Measurements from ENCODE around the gene TRERF1. TPM values are rescaled to one million over a fixed set of nuclear protein-coding genes. Genes with fewer than 3 reads are reported as not detected.
A peak's percentile ranks its signal among the peaks of the same experiment; 100 is the strongest.

The TRERF1 gene
- total and polyA plus RNA-seq, 5 donors from 2014 or later = 2.3 to 55.7 (median 4.7) TPM

DNA sequence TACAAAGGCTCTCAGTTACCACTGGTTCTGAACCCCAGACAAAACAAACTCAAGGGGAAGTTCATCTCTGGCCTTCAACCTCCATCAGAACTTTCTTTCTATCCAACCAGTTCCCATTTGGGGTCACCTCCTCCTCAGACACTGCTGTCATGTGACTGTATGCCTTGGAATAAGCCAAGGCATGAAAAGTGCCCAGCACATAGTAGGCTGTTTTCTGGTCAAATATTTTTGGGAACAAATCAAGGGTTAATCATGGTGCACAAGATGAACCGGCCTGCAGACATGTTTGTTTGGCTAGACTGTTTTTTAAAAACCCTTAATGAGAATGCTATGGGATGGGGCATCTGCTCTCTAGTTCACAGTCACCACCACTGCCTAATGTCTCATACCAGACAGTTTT is 185.2 kb downstream of the TRERF1 start:
- Mint-ChIP-seq H3K4me3 (no peak overlapping the region), H3K9me3 (no peaks in the 10 kb centered on the region), H3K27ac (peak overlapping the region in 1 of 3 donors; percentile 56), H3K4me1 (peaks cover 4 to 9% (median 7%) of the 10 kb centered on the region in 4 donors), H3K27me3 (no peaks in the 10 kb centered on the region), H3K36me3 (peaks cover 23% of the 10 kb centered on the region)
- Histone ChIP-seq H3K27me3 (ENCODE audit: control insufficient read depth, insufficient read depth, low read length) (no peaks in the 10 kb centered on the region), H3K27ac (ENCODE audit: insufficient read depth, low read length, poor library complexity, severe bottlenecking) (no peak overlapping the region), H3K4me3 (ENCODE audit: low read depth, low read length) (no peak overlapping the region), H3K9me3 (ENCODE audit: control insufficient read depth in 2 of 2, low read length in 2 of 2) (no peaks in the 10 kb centered on the region), H3K4me1 (ENCODE audit: control insufficient read depth, insufficient read depth, low read length, poor library complexity, severe bottlenecking) (no peaks in the 10 kb centered on the region), H3K36me3 (ENCODE audit: control insufficient read depth, insufficient read depth, low read length) (peaks cover 21% of the 10 kb centered on the region)
- DNase-seq (no peak), ATAC-seq (ENCODE audit: low read depth in 2 of 2) (no peak)

DNA sequence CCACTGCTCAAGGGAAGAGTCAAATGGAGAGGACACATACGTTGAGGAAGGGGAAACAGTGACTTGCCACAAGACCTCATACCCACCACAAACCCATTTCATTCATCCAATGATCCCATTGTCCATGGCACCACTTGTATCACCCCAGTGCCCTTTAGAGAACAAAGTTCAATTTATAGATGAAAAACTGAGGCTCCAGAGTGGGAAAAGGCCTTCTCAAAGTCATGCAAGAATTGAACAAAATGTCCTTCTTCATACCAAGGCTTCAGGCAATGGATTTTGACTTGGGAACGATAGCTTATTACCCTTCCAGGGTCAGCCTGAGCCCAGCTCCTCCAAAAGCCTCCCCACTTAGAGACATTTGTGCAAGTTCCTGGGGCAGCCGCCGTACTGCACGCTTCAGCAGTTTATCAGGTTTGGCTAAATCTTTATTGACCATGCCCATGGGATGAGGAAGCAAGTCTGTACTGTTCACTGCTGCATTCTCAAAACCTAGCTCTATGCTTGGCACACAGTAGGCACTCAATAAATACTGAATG is 186.8 kb downstream of the TRERF1 start:
- DNase-seq = no peak
- peaks cover 3 to 6% (median 4%) of the 10 kb centered on the region in 4 donors for H3K4me1 Mint-ChIP-seq
- no peak overlapping the region for H3K4me3 Mint-ChIP-seq
- Histone ChIP-seq H3K9me3 (ENCODE audit: control insufficient read depth in 2 of 2, low read length in 2 of 2) (no peaks in the 10 kb centered on the region), H3K27me3 (ENCODE audit: control insufficient read depth, insufficient read depth, low read length) (no peaks in the 10 kb centered on the region), H3K4me3 (ENCODE audit: low read depth, low read length) (no peak overlapping the region), H3K36me3 (ENCODE audit: control insufficient read depth, insufficient read depth, low read length) (peaks cover 21% of the 10 kb centered on the region), H3K27ac (ENCODE audit: insufficient read depth, low read length, poor library complexity, severe bottlenecking) (no peak overlapping the region), H3K4me1 (ENCODE audit: control insufficient read depth, insufficient read depth, low read length, poor library complexity, severe bottlenecking) (no peaks in the 10 kb centered on the region)
- peaks cover 18% of the 10 kb centered on the region for H3K36me3 Mint-ChIP-seq
- ATAC-seq (ENCODE audit: low read depth in 2 of 2) = no peak
- no peaks in the 10 kb centered on the region for H3K27me3 Mint-ChIP-seq
- H3K27ac Mint-ChIP-seq = no peak overlapping the region
- no peaks in the 10 kb centered on the region for H3K9me3 Mint-ChIP-seq

DNA sequence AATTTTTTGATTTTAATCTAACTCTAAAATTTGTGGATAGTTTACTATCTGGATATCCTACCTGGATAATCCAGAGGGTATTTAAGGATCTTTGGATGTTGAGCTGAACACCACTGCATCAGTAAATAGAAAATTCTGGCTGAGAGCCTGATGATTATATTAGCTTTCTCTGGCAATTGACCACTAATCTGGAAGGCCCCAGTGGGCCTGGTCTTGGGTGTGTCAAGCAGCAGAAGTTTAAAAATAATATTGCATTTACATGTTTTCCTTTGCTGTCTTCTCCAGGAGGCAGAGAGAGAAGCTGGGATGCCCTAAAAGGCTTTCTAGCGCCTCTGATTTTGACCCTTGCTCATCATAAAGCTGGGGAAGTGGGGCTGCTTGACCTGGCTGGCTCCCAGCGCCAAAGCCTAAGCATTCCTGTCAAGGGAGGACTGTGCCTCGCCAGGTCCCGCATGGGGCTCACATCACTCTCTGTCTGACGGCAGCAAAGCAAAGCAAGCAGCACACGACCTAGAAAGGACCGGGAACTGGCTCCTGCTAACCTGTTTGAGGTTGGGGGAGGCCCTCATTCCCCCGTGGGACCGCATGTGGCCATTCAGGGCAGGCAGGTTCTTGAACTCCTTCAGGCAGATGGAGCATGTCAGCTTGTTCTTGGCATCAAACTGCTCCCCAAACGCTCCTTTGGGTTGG is 187.4 kb downstream of the TRERF1 start:
- Mint-ChIP-seq H3K36me3 (peaks cover 14% of the 10 kb centered on the region), H3K27ac (no peak overlapping the region), H3K27me3 (no peaks in the 10 kb centered on the region), H3K4me3 (no peak overlapping the region), H3K9me3 (no peaks in the 10 kb centered on the region), H3K4me1 (peaks cover 0 to 4% (median 2%) of the 10 kb centered on the region in 4 donors)
- Histone ChIP-seq H3K36me3 (ENCODE audit: control insufficient read depth, insufficient read depth, low read length) (peaks cover 18% of the 10 kb centered on the region), H3K4me1 (ENCODE audit: control insufficient read depth, insufficient read depth, low read length, poor library complexity, severe bottlenecking) (no peaks in the 10 kb centered on the region), H3K27ac (ENCODE audit: insufficient read depth, low read length, poor library complexity, severe bottlenecking) (no peak overlapping the region), H3K9me3 (ENCODE audit: control insufficient read depth in 2 of 2, low read length in 2 of 2) (no peaks in the 10 kb centered on the region), H3K27me3 (ENCODE audit: control insufficient read depth, insufficient read depth, low read length) (no peaks in the 10 kb centered on the region), H3K4me3 (ENCODE audit: low read depth, low read length) (no peak overlapping the region)
- no peak for DNase-seq
- ATAC-seq (ENCODE audit: low read depth in 2 of 2) = no peak

DNA sequence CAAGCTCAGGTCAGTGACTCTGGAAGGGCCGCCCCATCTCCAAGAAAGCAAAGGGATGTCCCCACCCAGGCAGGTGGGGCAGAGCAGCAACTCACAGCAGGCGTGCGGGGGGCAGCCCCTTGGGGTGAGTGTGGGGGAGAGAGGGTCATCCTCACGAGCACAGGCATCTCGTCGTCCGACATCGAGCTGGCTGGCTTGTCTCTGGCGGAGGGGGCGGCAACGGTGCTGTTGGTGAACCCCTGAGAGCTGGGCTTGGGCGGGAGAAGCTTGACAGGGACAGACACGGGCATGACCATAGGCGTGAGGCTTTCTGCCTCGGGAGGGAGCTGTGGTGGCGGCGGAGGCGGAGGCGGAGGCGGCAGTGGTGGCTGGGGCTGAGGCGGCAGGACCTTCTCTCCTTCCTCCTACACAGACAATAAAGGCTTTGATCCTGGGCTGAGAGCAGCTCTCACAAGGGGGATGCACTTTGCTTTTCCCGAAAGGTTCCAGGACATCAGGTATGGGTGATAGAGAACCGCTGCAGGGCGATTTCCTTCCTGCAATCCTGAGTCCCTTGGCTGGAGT is 188.5 kb downstream of the TRERF1 start:
- Histone ChIP-seq H3K36me3 (ENCODE audit: control insufficient read depth, insufficient read depth, low read length) (peaks cover 15% of the 10 kb centered on the region), H3K4me3 (ENCODE audit: low read depth, low read length) (no peak overlapping the region), H3K27ac (ENCODE audit: insufficient read depth, low read length, poor library complexity, severe bottlenecking) (no peak overlapping the region), H3K27me3 (ENCODE audit: control insufficient read depth, insufficient read depth, low read length) (no peaks in the 10 kb centered on the region), H3K4me1 (ENCODE audit: control insufficient read depth, insufficient read depth, low read length, poor library complexity, severe bottlenecking) (no peaks in the 10 kb centered on the region), H3K9me3 (ENCODE audit: control insufficient read depth in 2 of 2, low read length in 2 of 2) (no peaks in the 10 kb centered on the region)
- ATAC-seq (ENCODE audit: low read depth in 2 of 2) (no peak), DNase-seq (no peak)
- Mint-ChIP-seq H3K4me1 (peaks cover 0 to 4% (median 2%) of the 10 kb centered on the region in 4 donors), H3K27me3 (no peaks in the 10 kb centered on the region), H3K9me3 (no peaks in the 10 kb centered on the region), H3K4me3 (no peak overlapping the region), H3K27ac (no peak overlapping the region), H3K36me3 (peaks cover 9% of the 10 kb centered on the region)

DNA sequence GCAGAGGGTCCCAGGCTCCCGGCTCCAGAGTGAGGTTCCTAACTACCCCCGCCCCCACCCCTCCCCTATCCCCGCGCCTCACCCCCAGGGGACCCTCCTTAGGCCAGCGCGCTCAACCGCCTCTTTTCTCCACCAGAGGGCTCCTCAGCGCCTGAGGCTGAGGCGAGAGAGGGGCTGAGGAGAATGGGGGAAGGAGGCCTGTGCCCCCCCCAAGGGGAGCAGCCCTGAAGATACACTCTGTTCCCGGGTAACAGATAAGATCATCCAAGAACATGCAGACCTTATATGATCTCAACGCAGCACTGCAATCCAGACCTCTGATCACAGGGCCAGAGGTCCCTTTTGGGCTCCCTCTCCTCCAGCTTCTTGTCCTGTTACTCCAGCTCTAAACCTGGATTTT is 190.8 kb downstream of the TRERF1 start:
- Mint-ChIP-seq H3K27me3 (no peaks in the 10 kb centered on the region), H3K27ac (peak overlapping the region in 1 of 3 donors; percentile 29), H3K4me3 (no peak overlapping the region), H3K36me3 (peaks cover 27% of the 10 kb centered on the region), H3K9me3 (no peaks in the 10 kb centered on the region), H3K4me1 (peaks cover 0 to 4% (median 0%) of the 10 kb centered on the region in 4 donors)
- Histone ChIP-seq H3K9me3 (ENCODE audit: control insufficient read depth in 2 of 2, low read length in 2 of 2) (no peaks in the 10 kb centered on the region), H3K4me3 (ENCODE audit: low read depth, low read length) (no peak overlapping the region), H3K36me3 (ENCODE audit: control insufficient read depth, insufficient read depth, low read length) (peaks cover 38% of the 10 kb centered on the region), H3K27ac (ENCODE audit: insufficient read depth, low read length, poor library complexity, severe bottlenecking) (no peak overlapping the region), H3K27me3 (ENCODE audit: control insufficient read depth, insufficient read depth, low read length) (no peaks in the 10 kb centered on the region), H3K4me1 (ENCODE audit: control insufficient read depth, insufficient read depth, low read length, poor library complexity, severe bottlenecking) (no peaks in the 10 kb centered on the region)
- peak in 1 of 2 donors; percentile 47 for ATAC-seq (ENCODE audit: low read depth in 2 of 2)
- no peak for DNase-seq

DNA sequence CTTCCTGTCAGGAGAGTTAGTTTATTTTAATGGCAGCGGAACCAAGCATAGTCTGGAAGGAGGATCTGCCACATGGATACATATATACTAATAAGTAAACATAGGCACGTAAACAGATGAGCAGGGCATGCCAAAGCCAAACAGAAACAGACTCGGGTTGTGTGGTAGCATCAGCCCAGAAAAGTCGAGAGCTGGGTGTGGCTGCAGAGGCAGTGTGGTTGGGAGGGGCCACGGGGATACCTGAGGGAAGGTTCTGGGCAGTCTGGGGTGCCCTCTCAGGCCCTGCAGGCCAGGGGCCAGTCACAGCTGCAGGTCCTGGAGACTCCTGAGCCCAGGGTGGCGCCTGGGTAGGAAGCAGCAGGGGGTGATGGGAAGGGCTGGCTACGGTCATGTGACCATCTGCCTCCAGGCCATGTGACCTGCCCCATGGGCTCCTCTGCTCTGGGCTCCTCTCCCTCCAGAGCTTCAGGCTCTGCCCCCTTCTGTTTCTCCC is 191.3 kb downstream of the TRERF1 start:
- ATAC-seq (ENCODE audit: low read depth in 2 of 2) (no peak), DNase-seq (no peak)
- Mint-ChIP-seq H3K4me3 (no peak overlapping the region), H3K27ac (no peak overlapping the region), H3K27me3 (no peaks in the 10 kb centered on the region), H3K9me3 (no peaks in the 10 kb centered on the region), H3K4me1 (peaks cover 0 to 4% (median 0%) of the 10 kb centered on the region in 4 donors), H3K36me3 (peaks cover 32% of the 10 kb centered on the region)
- Histone ChIP-seq H3K36me3 (ENCODE audit: control insufficient read depth, insufficient read depth, low read length) (peaks cover 43% of the 10 kb centered on the region), H3K27me3 (ENCODE audit: control insufficient read depth, insufficient read depth, low read length) (no peaks in the 10 kb centered on the region), H3K4me1 (ENCODE audit: control insufficient read depth, insufficient read depth, low read length, poor library complexity, severe bottlenecking) (no peaks in the 10 kb centered on the region), H3K27ac (ENCODE audit: insufficient read depth, low read length, poor library complexity, severe bottlenecking) (no peak overlapping the region), H3K9me3 (ENCODE audit: control insufficient read depth in 2 of 2, low read length in 2 of 2) (no peaks in the 10 kb centered on the region), H3K4me3 (ENCODE audit: low read depth, low read length) (no peak overlapping the region)

DNA sequence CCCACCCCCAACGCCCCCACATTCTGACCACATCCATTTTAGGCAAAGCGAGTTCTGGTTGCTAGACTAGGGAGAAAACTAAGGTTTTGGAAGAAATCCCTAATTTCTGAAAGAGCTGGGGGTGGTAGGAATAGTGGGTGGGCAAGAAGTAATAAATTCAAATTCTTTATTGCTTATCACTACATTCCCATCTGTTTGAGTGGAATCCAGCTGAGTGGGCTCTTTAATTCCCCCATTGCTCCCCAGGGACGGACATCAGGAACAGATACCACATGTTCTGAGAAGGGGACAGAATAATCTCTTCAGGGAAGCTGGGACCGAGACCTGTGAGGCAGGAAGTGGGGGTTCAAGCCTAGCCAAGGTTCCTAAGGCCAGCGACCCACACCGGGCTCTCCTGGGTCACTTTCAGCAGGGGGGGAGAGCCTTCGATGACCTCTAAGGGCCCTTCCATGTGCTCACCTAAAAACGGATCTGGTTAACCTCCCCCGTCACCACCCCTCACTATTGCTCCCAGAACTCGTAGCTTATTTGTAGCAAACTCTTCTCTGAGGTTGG is 191.8 kb downstream of the TRERF1 start:
- DNase-seq (no peak), ATAC-seq (ENCODE audit: low read depth in 2 of 2) (no peak)
- Histone ChIP-seq H3K36me3 (ENCODE audit: control insufficient read depth, insufficient read depth, low read length) (peaks cover 47% of the 10 kb centered on the region), H3K9me3 (ENCODE audit: control insufficient read depth in 2 of 2, low read length in 2 of 2) (no peaks in the 10 kb centered on the region), H3K27me3 (ENCODE audit: control insufficient read depth, insufficient read depth, low read length) (no peaks in the 10 kb centered on the region), H3K4me1 (ENCODE audit: control insufficient read depth, insufficient read depth, low read length, poor library complexity, severe bottlenecking) (no peaks in the 10 kb centered on the region), H3K4me3 (ENCODE audit: low read depth, low read length) (no peak overlapping the region), H3K27ac (ENCODE audit: insufficient read depth, low read length, poor library complexity, severe bottlenecking) (no peak overlapping the region)
- Mint-ChIP-seq H3K9me3 (no peaks in the 10 kb centered on the region), H3K27ac (no peak overlapping the region), H3K4me1 (peaks cover 0 to 4% (median 0%) of the 10 kb centered on the region in 4 donors), H3K27me3 (no peaks in the 10 kb centered on the region), H3K36me3 (peaks cover 37% of the 10 kb centered on the region), H3K4me3 (no peak overlapping the region)

Measured in CD4-positive, CD25-positive, alpha-beta regulatory T cell (primary cell).